Activated CD4-positive, CD25-positive, alpha-beta regulatory T cell treated with anti-CD3 and anti-CD28 coated beads, Interleukin-2, amount 50 U/mL, for 72 hours (primary cell): ENCODE measurements around the gene LINGO1.

Experiments
- DNase-seq: peaks from one replicate; pipeline ENCODE4 v3.0.0; 2021

The LINGO1 gene

GRCh38 chr15:77632534-77633133 lies at the start of gene LINGO1:
LINGO1 (minus strand) TSS chr15:77632912; CDS start chr15:77632315, 597 bp downstream.
- no peak for DNase-seq

- DNase-seq, result no peak
Measured at GRCh38 chr15:77681362-77681761, 48.6 kb upstream of the LINGO1 start.

- no peak for DNase-seq
Measured at GRCh38 chr15:77676569-77677375, 44.1 kb upstream of the LINGO1 start.

- no peak for DNase-seq
Measured at GRCh38 chr15:77675806-77676415, 43.2 kb upstream of the LINGO1 start.

- DNase-seq, result no peak
Measured at GRCh38 chr15:77674327-77674726, 41.6 kb upstream of the LINGO1 start.

- DNase-seq, result no peak
Measured at GRCh38 chr15:77673866-77674265, 41.2 kb upstream of the LINGO1 start.

- no peak for DNase-seq
Measured at GRCh38 chr15:77672135-77672534, 39.4 kb upstream of the LINGO1 start.

- DNase-seq, result no peak
Measured at GRCh38 chr15:77671362-77672056, 38.8 kb upstream of the LINGO1 start.

GRCh38 chr15:77670558-77671361 lies 38.0 kb upstream of the LINGO1 start:
- no peak for DNase-seq

- no peak for DNase-seq
Measured at GRCh38 chr15:77669896-77670295, 37.2 kb upstream of the LINGO1 start.

- no peak for DNase-seq
Measured at GRCh38 chr15:77667338-77668234, 34.9 kb upstream of the LINGO1 start.

- no peak for DNase-seq
Measured at GRCh38 chr15:77666296-77666660, 33.6 kb upstream of the LINGO1 start.

- no peak for DNase-seq
Measured at GRCh38 chr15:77665530-77666295, 33.0 kb upstream of the LINGO1 start.

GRCh38 chr15:77664428-77664827 lies 31.7 kb upstream of the LINGO1 start:
- DNase-seq, result no peak

- no peak for DNase-seq
Measured at GRCh38 chr15:77663256-77663655, 30.5 kb upstream of the LINGO1 start.

GRCh38 chr15:77659350-77660321 lies 26.9 kb upstream of the LINGO1 start:
- no peak for DNase-seq

- DNase-seq, result no peak
Measured at GRCh38 chr15:77658304-77658703, 25.6 kb upstream of the LINGO1 start.

- no peak for DNase-seq
Measured at GRCh38 chr15:77657634-77658238, 25.0 kb upstream of the LINGO1 start.

GRCh38 chr15:77656294-77656693 lies 23.6 kb upstream of the LINGO1 start:
- no peak for DNase-seq
